M059J (cell line): ENCODE measurements around the gene KIAA1958. TPM values are rescaled to one million over a fixed set of nuclear protein-coding genes. Genes with fewer than 3 reads are reported as not detected.

Source experiments
- DNase-seq: peaks from one replicate; pipeline ENCODE4 v3.0.0-alpha.2; 2012; ENCODE audit warnings: low read depth
- total RNA-seq: library from RNA; depleted of rRNA; stranded (reverse); fragments of >200 nt; shearing (Covaris generic); gene quantifications from 2 replicates; pipeline ENCODE4 v1.2.3, GENCODE V29; 2014

Gene KIAA1958
- total RNA-seq, 1 experiment from 2014 or later = 6.0 TPM

DNA sequence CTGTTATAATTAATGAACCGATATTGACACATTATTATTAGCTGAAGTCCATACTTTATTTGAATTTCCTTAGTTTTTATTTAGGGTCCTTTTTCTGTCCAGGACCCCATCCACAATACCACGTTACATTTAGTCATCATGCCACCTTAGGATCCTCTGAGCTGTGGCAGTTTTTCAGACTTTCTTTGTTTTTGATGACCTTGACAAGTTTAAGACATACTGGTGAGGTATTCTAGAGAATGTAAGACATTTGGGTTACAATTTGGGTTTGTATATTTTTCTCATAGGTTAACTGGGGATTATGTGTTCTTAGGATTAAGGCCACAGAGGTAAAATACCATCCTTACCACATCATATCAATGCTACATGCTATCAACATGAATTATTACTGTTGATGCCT, 42.7 kb downstream of the KIAA1958 start:
- no peak for DNase-seq

DNA sequence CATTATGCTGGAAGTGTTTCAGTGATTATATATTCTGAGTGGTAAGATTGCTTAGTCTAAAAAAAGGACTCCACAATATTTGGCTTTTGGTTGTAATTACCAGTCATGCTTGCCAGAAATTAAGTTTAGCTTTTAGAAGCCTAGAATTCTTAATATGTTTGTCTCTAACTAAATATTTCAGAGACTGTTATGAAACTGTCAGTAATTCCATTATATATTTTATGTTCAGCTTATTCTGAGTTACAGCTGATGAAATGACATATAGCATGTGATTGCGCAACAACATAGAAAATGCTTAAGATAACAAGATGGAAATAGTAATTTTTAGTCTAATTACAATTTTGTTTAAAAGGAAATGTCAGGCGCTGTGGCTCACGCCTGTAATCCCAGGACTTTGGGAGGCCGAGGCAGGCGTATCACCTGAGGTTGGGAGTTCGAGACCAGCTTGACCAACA, 44.2 kb downstream of the KIAA1958 start:
- no peak for DNase-seq

GRCh38 chr9:112531666-112532282, 45.1 kb downstream of the KIAA1958 start:
- peak; percentile 74 for DNase-seq

GRCh38 chr9:112532427-112532826, 45.8 kb downstream of the KIAA1958 start:
- DNase-seq = peak; percentile 61

DNA sequence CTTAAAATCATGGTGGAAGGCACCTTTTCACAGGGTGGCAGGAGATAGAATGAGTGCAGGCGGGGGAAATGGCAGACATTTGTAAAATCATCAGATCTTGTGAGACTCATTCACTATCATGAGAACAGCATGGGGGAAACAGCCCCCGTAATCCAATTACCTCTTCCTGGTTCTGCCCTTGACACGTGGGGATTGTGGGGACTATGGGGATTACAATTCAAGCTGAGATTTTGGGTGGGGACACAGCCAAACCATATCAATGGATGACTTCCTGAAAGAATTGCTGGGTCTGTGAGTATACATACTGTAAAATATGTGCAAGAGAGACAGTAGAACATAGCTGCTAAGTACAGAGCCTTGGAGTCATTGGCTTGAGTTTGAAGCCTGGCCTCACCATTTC, 47.0 kb downstream of the KIAA1958 start:
- DNase-seq = no peak

DNA sequence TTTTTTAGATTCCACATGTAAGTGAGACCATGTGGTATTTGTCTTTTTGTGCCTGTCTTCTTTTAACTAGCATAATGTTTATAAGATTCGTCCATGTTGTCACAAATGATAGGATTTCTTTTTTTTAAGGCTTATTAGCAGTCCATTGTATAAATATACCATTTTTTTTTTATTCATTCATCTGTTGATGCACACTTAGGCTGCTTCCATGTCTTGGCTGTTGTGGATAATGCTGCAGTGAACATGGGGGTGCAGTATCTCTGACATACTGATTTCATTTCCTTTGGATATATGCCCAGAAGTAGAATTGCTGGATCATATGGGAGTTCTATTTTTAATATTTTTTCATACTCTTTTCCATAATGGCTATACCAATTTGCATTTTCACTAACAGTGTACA, 48.7 kb downstream of the KIAA1958 start:
- no peak for DNase-seq

GRCh38 chr9:112535811-112536210, 49.2 kb downstream of the KIAA1958 start:
- peak; percentile 76 for DNase-seq

DNA sequence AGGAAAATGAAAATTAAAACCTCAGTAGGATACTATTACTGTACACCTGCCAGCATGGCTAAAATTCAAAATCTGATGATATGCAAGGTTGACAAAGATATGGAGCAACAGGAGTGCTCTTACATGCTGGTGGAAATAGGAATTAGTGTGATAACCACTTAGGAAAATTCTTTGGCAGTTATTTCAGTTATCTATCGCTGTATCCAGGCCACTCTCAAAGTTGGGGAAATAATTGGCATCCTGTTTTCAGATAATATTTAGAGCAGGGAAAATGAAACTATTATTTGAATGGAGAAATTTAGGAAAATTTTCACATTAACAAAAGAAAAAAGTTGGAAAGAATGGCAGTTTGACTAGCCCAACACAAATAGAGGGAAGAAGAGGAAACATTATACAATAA, 50.9 kb downstream of the KIAA1958 start:
- no peak for DNase-seq

GRCh38 chr9:112540800-112541199, 54.2 kb downstream of the KIAA1958 start:
- no peak for DNase-seq

DNA sequence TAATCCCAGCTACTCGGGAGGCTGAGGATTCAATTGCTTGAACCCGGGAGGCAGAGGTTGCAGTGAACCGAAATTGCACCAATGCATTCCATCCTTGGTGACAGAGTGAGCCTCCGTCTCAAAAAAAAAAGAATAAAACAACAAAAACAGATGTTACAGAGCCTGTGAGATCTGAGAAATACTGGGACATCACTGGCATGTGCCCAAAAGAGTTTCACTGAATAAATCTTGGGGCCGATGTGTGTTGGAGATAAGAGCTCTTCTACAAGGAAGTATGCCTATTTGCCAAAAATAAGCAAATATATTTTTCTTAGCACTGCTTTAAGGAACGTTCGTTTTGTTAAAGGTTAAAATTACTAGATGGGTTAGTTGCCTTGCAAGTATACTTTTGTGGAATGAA, 55.1 kb downstream of the KIAA1958 start:
- peak; percentile 48 for DNase-seq

DNA sequence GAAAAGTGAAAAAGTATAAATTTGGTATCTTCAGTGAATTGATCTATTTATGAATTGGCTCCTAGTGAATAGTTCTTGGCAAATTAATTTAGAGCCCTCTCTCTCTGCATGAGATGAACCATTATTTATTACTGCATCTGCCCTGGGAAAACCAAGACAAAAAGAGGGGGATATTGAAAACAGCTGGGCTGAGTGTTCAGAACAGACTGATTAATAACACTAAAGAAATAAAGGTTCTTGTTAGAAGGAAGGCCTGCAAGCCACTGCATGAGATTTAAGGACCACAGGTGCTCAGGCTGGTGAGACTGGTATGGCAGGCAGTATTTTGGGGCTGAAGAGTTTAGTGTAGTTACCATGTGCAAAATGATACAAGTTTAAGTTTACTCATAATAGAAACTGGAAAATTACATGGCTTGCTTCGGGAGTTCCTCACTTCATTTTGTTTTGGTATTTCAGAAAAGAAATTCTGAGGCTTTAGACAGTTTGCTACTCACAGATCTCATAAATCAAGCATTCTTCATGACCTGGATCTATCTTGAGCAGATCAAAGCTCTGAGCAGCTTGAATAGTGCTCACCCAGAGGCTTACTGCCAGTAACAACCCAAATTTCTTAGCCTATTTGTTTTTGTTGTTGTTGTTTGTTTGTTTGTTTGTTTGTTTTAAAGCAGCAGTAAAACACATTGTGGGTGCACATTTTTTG, 56.1 kb downstream of the KIAA1958 start:
- DNase-seq = no peak

DNA sequence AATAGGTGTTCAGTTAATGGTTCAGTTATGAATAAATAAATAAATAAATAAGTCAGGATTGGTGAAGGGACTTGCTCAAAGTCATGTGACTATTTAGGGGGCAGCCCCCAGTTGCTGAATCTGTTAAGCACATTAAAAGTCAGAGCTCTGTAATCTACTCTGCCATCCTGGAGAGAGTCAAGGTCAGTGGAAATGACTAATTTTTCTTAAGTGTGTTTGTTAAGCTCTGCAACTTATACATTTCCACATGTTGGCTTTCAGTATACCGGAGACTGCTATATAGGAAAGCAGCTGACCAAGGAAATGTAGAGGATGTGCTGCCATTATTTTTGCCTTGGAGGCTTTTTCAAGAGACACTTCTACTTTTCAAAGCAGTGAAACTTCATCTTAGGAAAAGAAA, 57.9 kb downstream of the KIAA1958 start:
- DNase-seq = no peak

DNA sequence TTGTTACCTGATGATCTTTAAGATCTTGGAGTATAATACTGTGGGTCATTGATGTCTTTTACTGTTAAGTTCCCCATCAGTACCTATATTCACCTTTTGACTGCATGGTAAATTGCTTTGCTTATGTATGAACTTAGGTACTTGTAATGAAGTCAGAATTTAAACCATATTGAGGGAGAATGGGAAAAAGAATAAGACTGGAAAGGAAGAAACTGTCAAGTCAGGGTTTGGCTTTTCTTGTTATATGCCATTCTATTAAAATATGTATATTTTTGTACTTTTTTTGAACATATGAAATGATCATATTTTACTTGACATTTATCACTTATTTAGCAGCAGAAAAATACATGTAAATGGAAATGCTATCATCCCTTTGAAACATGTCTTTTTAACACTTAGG, 58.6 kb downstream of the KIAA1958 start:
- no peak for DNase-seq

GRCh38 chr9:112546149-112547012, 59.8 kb downstream of the KIAA1958 start:
- peak; percentile 80 for DNase-seq

DNA sequence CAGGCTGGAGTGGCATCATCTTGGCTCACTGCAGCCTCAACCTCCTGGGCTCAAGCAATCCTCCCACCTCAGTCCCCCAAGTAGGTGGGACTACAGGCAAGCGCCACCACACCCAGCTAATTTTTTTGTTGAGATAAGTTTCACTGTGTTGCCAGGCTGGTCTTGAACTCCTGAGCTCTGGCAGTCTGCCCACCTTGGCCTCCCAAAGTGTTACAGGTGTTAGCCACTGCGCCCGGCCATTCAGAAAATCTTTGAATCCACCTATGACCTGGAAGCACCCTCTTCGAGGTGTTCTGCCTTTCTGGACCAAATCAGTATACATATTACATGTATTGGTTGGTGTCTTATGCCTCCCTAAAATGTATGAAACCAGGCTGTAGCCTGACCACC, 61.4 kb downstream of the KIAA1958 start:
- no peak for DNase-seq

- DNase-seq = no peak
Observed at GRCh38 chr9:112548836-112549595, 62.4 kb downstream of the KIAA1958 start.

DNA sequence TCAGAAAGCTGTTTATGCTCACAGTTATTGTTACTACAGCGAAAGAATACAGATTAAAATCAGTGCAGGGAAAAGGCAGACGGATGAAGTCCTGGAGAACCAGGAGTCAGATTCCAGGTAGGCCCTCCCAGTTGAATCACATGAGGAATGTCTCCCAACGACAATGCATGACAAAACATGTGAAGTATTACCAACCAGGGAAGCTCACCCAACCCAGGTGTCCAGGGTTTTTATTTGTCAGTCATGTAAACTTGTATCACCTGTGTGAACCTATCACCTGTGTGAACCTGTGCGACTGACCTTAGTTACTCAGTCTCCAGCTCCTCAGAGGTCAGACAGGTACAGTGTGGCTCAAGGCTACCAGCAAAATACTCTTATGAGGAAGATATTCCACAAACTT, 63.9 kb downstream of the KIAA1958 start:
- DNase-seq = no peak

- DNase-seq = no peak
Observed at GRCh38 chr9:112551641-112552040, 65.0 kb downstream of the KIAA1958 start.

- no peak for DNase-seq
Observed at GRCh38 chr9:112552229-112553056, 65.8 kb downstream of the KIAA1958 start.

GRCh38 chr9:112553256-112553826, 66.7 kb downstream of the KIAA1958 start:
- DNase-seq = no peak

DNA sequence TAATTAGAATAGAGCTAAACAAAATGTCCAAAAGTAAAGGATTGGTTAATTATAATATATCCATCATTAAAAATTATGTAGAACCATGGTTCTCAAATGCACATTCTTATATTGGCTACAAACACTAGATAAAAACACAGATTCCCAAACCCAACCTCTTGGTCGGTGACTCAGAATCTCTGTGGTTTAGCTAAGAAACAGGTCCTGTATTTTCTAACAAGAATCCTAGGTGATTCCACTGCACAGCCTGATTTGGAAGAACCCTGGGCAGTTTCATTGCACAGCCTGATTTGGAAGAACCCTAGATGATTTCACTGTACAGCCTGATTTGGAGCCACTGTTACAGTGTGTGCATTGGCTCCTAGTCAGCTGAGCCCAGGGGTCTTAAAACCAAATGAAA, 67.9 kb downstream of the KIAA1958 start:
- peak; percentile 86 for DNase-seq
